Measurements from ENCODE around the gene SHE.
"Not testable (repeated sequence)": the region's sequence is repeated elsewhere in the genome, so short reads cannot be mapped to it uniquely, and the experiment has no call there.

The SHE gene

GRCh38 chr1:154502066-154502743 is at the start of gene SHE, which contains the start of gene TDRD10:
SHE (minus strand) TSS chr1:154502412; CDS start chr1:154502026, 386 bp downstream.
TDRD10 (plus strand) TSS chr1:154502219; CDS start chr1:154506904, 4,685 bp downstream.
- no peak for DNase-seq (ENCODE audit: low read depth in 2 of 2)

GRCh38 chr1:154551474-154551873 is 49.3 kb upstream of the SHE start:
- DNase-seq (ENCODE audit: low read depth in 2 of 2) = no peak

- DNase-seq (ENCODE audit: low read depth in 2 of 2) = no peak
These were observed 48.4 kb upstream of the SHE start for GRCh38 chr1:154550657-154551056.

GRCh38 chr1:154550070-154550469 is 47.9 kb upstream of the SHE start:
- no peak for DNase-seq (ENCODE audit: low read depth in 2 of 2)

GRCh38 chr1:154549202-154549770 is 47.1 kb upstream of the SHE start:
- no peak for DNase-seq (ENCODE audit: low read depth in 2 of 2)

- no peak for DNase-seq (ENCODE audit: low read depth in 2 of 2)
These were observed 45.8 kb upstream of the SHE start for GRCh38 chr1:154548028-154548427.

GRCh38 chr1:154547105-154547732 is 45.0 kb upstream of the SHE start:
- DNase-seq (ENCODE audit: low read depth in 2 of 2) = no peak

- peak; percentile 50 to 51 for DNase-seq (ENCODE audit: low read depth in 2 of 2)
These were observed 44.3 kb upstream of the SHE start for GRCh38 chr1:154546264-154547063.

GRCh38 chr1:154541231-154541630 is 39.0 kb upstream of the SHE start:
- no peak for DNase-seq (ENCODE audit: low read depth in 2 of 2)

- no peak for DNase-seq (ENCODE audit: low read depth in 2 of 2)
These were observed 37.6 kb upstream of the SHE start for GRCh38 chr1:154539486-154540483.

GRCh38 chr1:154536570-154536969 is 34.4 kb upstream of the SHE start:
- DNase-seq (ENCODE audit: low read depth in 2 of 2) = no peak

GRCh38 chr1:154533952-154534844 is 32.0 kb upstream of the SHE start:
- DNase-seq (ENCODE audit: low read depth in 2 of 2) = no peak

GRCh38 chr1:154531950-154532349 is 29.7 kb upstream of the SHE start:
- DNase-seq (ENCODE audit: low read depth in 2 of 2) = not testable (repeated sequence)

GRCh38 chr1:154529308-154529707 is 27.1 kb upstream of the SHE start:
- DNase-seq (ENCODE audit: low read depth in 2 of 2) = no peak

GRCh38 chr1:154527192-154527591 is 25.0 kb upstream of the SHE start:
- no peak for DNase-seq (ENCODE audit: low read depth in 2 of 2)

GRCh38 chr1:154524881-154525280 is 22.7 kb upstream of the SHE start:
- DNase-seq (ENCODE audit: low read depth in 2 of 2) = no peak

- no peak for DNase-seq (ENCODE audit: low read depth in 2 of 2)
These were observed 19.5 kb upstream of the SHE start for GRCh38 chr1:154521695-154522094.

GRCh38 chr1:154520333-154520732 is 18.1 kb upstream of the SHE start:
- no peak for DNase-seq (ENCODE audit: low read depth in 2 of 2)

- DNase-seq (ENCODE audit: low read depth in 2 of 2) = no peak
These were observed 17.4 kb upstream of the SHE start for GRCh38 chr1:154519591-154519991.

- DNase-seq (ENCODE audit: low read depth in 2 of 2) = no peak
These were observed 15.4 kb upstream of the SHE start for GRCh38 chr1:154517661-154518060.
